H1 (cell line): ENCODE data around the gene KIAA1755. TPM values are rescaled to one million over a fixed set of nuclear protein-coding genes. Genes with fewer than 3 reads are reported as not detected.

Experiments used
- CTCF ChIA-PET: fragments of 300-600 bp; sonication (Branson Sonifier 250); formaldehyde crosslinking; loops from one replicate; lab custom pipeline; 2021; ENCODE audit not compliant: partially characterized antibody; lab: Charles Lee
- POLR2A ChIA-PET: fragments of 300-600 bp; sonication (Branson Sonifier 250); formaldehyde crosslinking; loops from one replicate; lab custom pipeline; 2021; ENCODE audit warnings: inconsistent platforms; ENCODE audit not compliant: partially characterized antibody; lab: Charles Lee
- DNase-seq, 2 experiments: peaks; one replicate each; pipeline versions ENCODE4 v3.0.0 to v3.0.0-alpha.2; 2010 to 2022; ENCODE audit warnings: low spot score in 2 of 2, low read depth in 1 of 2, mixed read lengths in 1 of 2
- FAIRE-seq: peaks from 2 replicates; lab custom pipeline; 2011; peaks lifted over from hg19 to GRCh38; lab: Jason Lieb, UNC
- H2AFZ ChIP-seq: 2 replicates; pipeline ENCODE4 v1.8.1; 2012; ENCODE audit warnings: low read length, inconsistent platforms
- H2AK5ac ChIP-seq: 2 replicates; pipeline ENCODE4 v1.6.1; 2013; ENCODE audit warnings: low read depth, low read length
- H2BK120ac ChIP-seq: replicated peaks from 2 replicates; pipeline ENCODE3; 2013; ENCODE audit warnings: low read depth, low read length, inconsistent platforms
- H2BK12ac ChIP-seq: 2 replicates; pipeline ENCODE4 v1.6.1; 2013; ENCODE audit warnings: low read depth, low read length
- H2BK15ac ChIP-seq: 2 replicates; pipeline ENCODE4 v1.6.1; 2013; ENCODE audit warnings: low read length
- H2BK20ac ChIP-seq: 2 replicates; pipeline ENCODE4 v1.6.1; 2013; ENCODE audit warnings: low read length
- H2BK5ac ChIP-seq: 2 replicates; pipeline ENCODE4 v1.6.1; 2013; ENCODE audit warnings: low read depth, low read length
- H3K14ac ChIP-seq: 2 replicates; pipeline ENCODE4 v1.6.1; 2013; ENCODE audit warnings: inconsistent platforms; ENCODE audit not compliant: insufficient read length
- H3K18ac ChIP-seq: 2 replicates; pipeline ENCODE4 v1.6.1; 2013; ENCODE audit warnings: low read length; ENCODE audit errors: extremely low read depth
- H3K23ac ChIP-seq: 2 replicates; pipeline ENCODE4 v1.6.1; 2013; ENCODE audit warnings: inconsistent platforms; ENCODE audit not compliant: insufficient read length
- H3K23me2 ChIP-seq: 2 replicates; pipeline ENCODE4 v1.6.1; 2013; ENCODE audit warnings: low read depth, low read length
- H3K27ac ChIP-seq: 2 replicates; pipeline ENCODE4 v1.6.1; 2011; ENCODE audit warnings: low read depth, low read length, inconsistent platforms
- H3K27me3 ChIP-seq, 4 experiments: replicated peaks in 1 of 4; 1 replicate in 1 of 4; 2 replicates in 3 of 4; pipeline versions ENCODE4 v1.6.1 to v1.8.1; 2011 to 2013; ENCODE audit warnings: low read length in 3 of 4, mild to moderate bottlenecking in 3 of 4, inconsistent platforms in 2 of 4, mixed read lengths in 2 of 4, moderate library complexity in 1 of 4; ENCODE audit not compliant: control insufficient read depth in 3 of 4, insufficient read depth in 3 of 4; ENCODE audit errors: extremely low read depth in 1 of 4
- H3K36me3 ChIP-seq, 4 experiments: 2 replicates each; pipeline versions ENCODE4 v1.6.1 to v1.8.1; 2011 to 2013; ENCODE audit warnings: mild to moderate bottlenecking in 4 of 4, low read length in 3 of 4, moderate library complexity in 2 of 4, control low read depth in 1 of 4, inconsistent platforms in 1 of 4; ENCODE audit not compliant: insufficient read depth in 4 of 4, control insufficient read depth in 2 of 4
- H3K4ac ChIP-seq: replicated peaks from 2 replicates; pipeline ENCODE3; 2013; ENCODE audit warnings: low read length, low read depth, mixed read lengths, inconsistent platforms; ENCODE audit not compliant: insufficient read length
- H3K4me1 ChIP-seq, 4 experiments: replicated peaks in 1 of 4; 1 replicate in 1 of 4; 2 replicates in 3 of 4; pipeline versions ENCODE4 v1.6.1 to v1.8.1; 2011 to 2013; ENCODE audit warnings: low read length in 3 of 4, inconsistent platforms in 2 of 4, mixed read lengths in 1 of 4; ENCODE audit not compliant: insufficient read depth in 4 of 4, control insufficient read depth in 3 of 4
- H3K4me2 ChIP-seq, 2 experiments: 2 replicates each; pipeline versions ENCODE4 v1.6.1 to v1.8.1; 2011 to 2013; ENCODE audit warnings: low read depth in 2 of 2, low read length in 2 of 2, control low read depth in 1 of 2, inconsistent platforms in 1 of 2, mild to moderate bottlenecking in 1 of 2; ENCODE audit not compliant: insufficient read depth in 1 of 2
- H3K4me3 ChIP-seq, 4 experiments: fragments of 200-600, 300-600 bp in 1 of 4; sonication (generic), shearing (Covaris generic), sonication (Bioruptor Twin) in 1 of 4; 2 replicates each; pipeline versions ENCODE4 v1.5.1 to v1.8.1; 2011 to 2016; ENCODE audit warnings: low read length in 4 of 4, low read depth in 3 of 4, control low read depth in 2 of 4, inconsistent platforms in 2 of 4, mild to moderate bottlenecking in 2 of 4, mixed read lengths in 1 of 4, moderate library complexity in 1 of 4; ENCODE audit not compliant: insufficient read depth in 2 of 4; ENCODE audit errors: extremely low read depth in 1 of 4
- H3K56ac ChIP-seq: replicated peaks from 2 replicates; pipeline ENCODE3; 2013; ENCODE audit warnings: low read depth, mild to moderate bottlenecking, mixed read lengths, low read length, inconsistent platforms; ENCODE audit not compliant: insufficient read length
- H3K79me1 ChIP-seq: 2 replicates; pipeline ENCODE4 v1.6.1; 2013; ENCODE audit warnings: low read depth, low read length, control low read depth
- H3K79me2 ChIP-seq, 2 experiments: 2 replicates each; pipeline versions ENCODE4 v1.6.1 to v1.8.1; 2012 to 2013; ENCODE audit warnings: low read length in 2 of 2, mild to moderate bottlenecking in 2 of 2, inconsistent platforms in 1 of 2; ENCODE audit not compliant: insufficient read depth in 2 of 2, control insufficient read depth in 1 of 2
- H3K9ac ChIP-seq, 4 experiments: replicated peaks in 1 of 4; 1 replicate in 1 of 4; 2 replicates in 3 of 4; pipeline versions ENCODE4 v1.6.1 to v1.8.1; 2011 to 2013; ENCODE audit warnings: low read depth in 3 of 4, low read length in 3 of 4, control low read depth in 2 of 4, mild to moderate bottlenecking in 2 of 4, moderate library complexity in 2 of 4, inconsistent platforms in 1 of 4; ENCODE audit errors: extremely low read depth in 1 of 4
- H3K9me3 ChIP-seq, 2 experiments: 2 replicates each; pipeline versions ENCODE4 v1.6.1 to v1.8.1; 2012 to 2013; ENCODE audit warnings: mild to moderate bottlenecking in 2 of 2, moderate library complexity in 2 of 2, control low read depth in 1 of 2, inconsistent platforms in 1 of 2, low read depth in 1 of 2, low read length in 1 of 2, mixed read lengths in 1 of 2; ENCODE audit not compliant: insufficient read depth in 2 of 2
- H4K20me1 ChIP-seq, 2 experiments: replicated peaks in 1 of 2; 2 replicates each; pipeline versions ENCODE3 to v1.8.1; 2011 to 2013; ENCODE audit warnings: inconsistent platforms in 2 of 2, low read length in 2 of 2, mild to moderate bottlenecking in 1 of 2; ENCODE audit not compliant: insufficient read depth in 2 of 2, control insufficient read depth in 1 of 2
- H4K5ac ChIP-seq: 2 replicates; pipeline ENCODE4 v1.6.1; 2013; ENCODE audit warnings: low read length, low read depth, mixed read lengths, inconsistent platforms; ENCODE audit not compliant: insufficient read length
- H4K8ac ChIP-seq: 2 replicates; pipeline ENCODE4 v1.8.0; 2013; ENCODE audit warnings: mild to moderate bottlenecking, moderate library complexity, low read length, inconsistent platforms; ENCODE audit not compliant: insufficient read depth; ENCODE audit errors: extremely low read depth
- H4K91ac ChIP-seq: replicated peaks from 2 replicates; pipeline ENCODE3; 2013; ENCODE audit warnings: low read length, mixed read lengths, inconsistent platforms; ENCODE audit not compliant: insufficient read length
- CHD2 ChIP-seq: IDR thresholded peaks from 2 replicates; pipeline ENCODE4 v1.6.1; 2012; ENCODE audit warnings: low read length, improper control_type of control experiment
- KDM1A ChIP-seq: fragments of 200-600, 300-600 bp; sonication (generic); IDR thresholded peaks from 2 replicates; pipeline ENCODE4 v1.7.1; 2016; ENCODE audit warnings: mild to moderate bottlenecking, low read length, borderline replicate concordance
- WGBS, 2 experiments: shearing (Covaris generic) in 1 of 2; methylation state at CpG; one replicate each; pipeline versions ENCODE4 v1.1.6 to v1.1.7; 2013 to 2015; ENCODE audit warnings: low lambda C conversion rate in 2 of 2, mixed read lengths in 2 of 2, inconsistent platforms in 1 of 2, low coverage in 1 of 2, missing lambda C conversion rate in 1 of 2; ENCODE audit not compliant: insufficient replicate concordance in 2 of 2, insufficient coverage in 1 of 2, insufficient read length in 1 of 2; ENCODE audit errors: extremely low coverage in 1 of 2, missing lambda C conversion rate in 1 of 2; 5-methylcytosine and 5-hydroxymethylcytosine counted together
- polyA plus RNA-seq, 7 experiments: library from polyadenylated mRNA; depleted of rRNA in 3 of 7; stranded (reverse) in 5 of 7; unstranded in 2 of 7; fragments of >200 nt in 5 of 7; fragments of 200-250 nt in 2 of 7; gene quantifications; 1 replicate in 5 of 7; 2 replicates in 1 of 7; 4 replicates in 1 of 7; pipeline versions ENCODE4 v1.2.1 to v1.2.3, GENCODE V29; 2011 to 2013; ENCODE audit warnings: missing spikeins in 2 of 7, mixed read lengths in 2 of 7
- total RNA-seq: library from RNA; stranded (reverse); fragmentation: NEBNext Ultra II Directional; extraction: Animal tissue kit (Norgen Biotek cat#: 25700); gene quantifications from 2 replicates; pipeline ENCODE4 v1.2.1, GENCODE V29; 2021

KIAA1755 gene
- total and polyA plus RNA-seq, 2 of the 8 experiments (the other 6 are each of a cell fraction or from before 2014, with no cell fraction given) = 0.23 TPM; not detected in 1

- Histone ChIP-seq H2BK20ac (no peak overlapping the region), H3K4me2 (no peak overlapping the region), H2AFZ (no peak overlapping the region), H3K36me3 (no peaks in the 10 kb centered on the region), H3K4me3 (no peak overlapping the region), H3K56ac (no peak overlapping the region), H4K8ac (no peak overlapping the region), H3K79me2 (no peaks in the 10 kb centered on the region), H3K4ac (no peak overlapping the region), H3K18ac (no peak overlapping the region), H3K23me2 (peaks cover 4% of the 10 kb centered on the region; the same call in 1 of the 2 replicates), H2BK15ac (0 out of 2 replicates have a peak overlapping the region, but pooled peaks have one; percentile 1), H3K27ac (no peak overlapping the region), H3K9ac (no peak overlapping the region), H2BK12ac (no peak overlapping the region), H2AK5ac (no peak overlapping the region), H4K91ac (no peak overlapping the region), H3K23ac (no peak overlapping the region), H3K14ac (no peak overlapping the region), H2BK120ac (no peak overlapping the region), H4K20me1 (no peaks in the 10 kb centered on the region), H4K5ac (no peak overlapping the region), H3K79me1 (no peaks in the 10 kb centered on the region), H3K9me3 (no peaks in the 10 kb centered on the region), H2BK5ac (no peak overlapping the region), H3K27me3 (peaks cover 3 to 18% (median 12%) of the 10 kb centered on the region in 4 experiments; a peak in 5 of 7 replicates), H3K4me1 (peaks cover 0 to 5% (median 2%) of the 10 kb centered on the region in 4 experiments; a peak in 4 of 7 replicates)
- DNase-seq (no peak), FAIRE-seq (no peak)
- ChIA-PET POLR2A (no interaction called here), CTCF (interaction anchor here (0.6 to 1.7 kb wide), 3 partner anchors 15 to 532 kb away, joined by 3 to 8 read pairs (median 5); partner anchors contain the start of gene BPI)
- 83% methylated on average over 7 of the region's 7 CpGs; no CpG with 5 or more reads in 1 of the 2 experiments for WGBS, 2 experiments
- no peak for TF ChIP-seq CHD2
- peak; percentile 72; the same call in 1 of the 2 replicates for TF ChIP-seq KDM1A
These were observed 1.9 kb downstream of the KIAA1755 start for GRCh38 chr20:38258545-38259215.
